Measurements from ENCODE around the gene SCRN3. TPM values are rescaled to one million over a fixed set of nuclear protein-coding genes. Genes with fewer than 3 reads are reported as not detected.
"Not testable (repeated sequence)": the region's sequence is repeated elsewhere in the genome, so short reads cannot be mapped to it uniquely, and the experiment has no call there.

The SCRN3 gene
- total RNA-seq, 1 donor, result 8.5 TPM

GRCh38 chr2:174389542-174389941, 6.0 kb upstream of the SCRN3 start:
- Histone ChIP-seq H3K9me3 (ENCODE audit: low read depth, low read length) (no peaks in the 10 kb centered on the region), H3K4me1 (ENCODE audit: insufficient read depth, low read length) (peaks cover 22% of the 10 kb centered on the region), H3K4me3 (ENCODE audit: low read length) (no peak overlapping the region), H3K27me3 (ENCODE audit: insufficient read depth, low read length) (no peaks in the 10 kb centered on the region)

- not testable (repeated sequence) for H3K4me3 ChIP-seq (ENCODE audit: low read length); H3K9me3 ChIP-seq (ENCODE audit: low read depth, low read length); H3K27me3 ChIP-seq (ENCODE audit: insufficient read depth, low read length)
- H3K4me1 ChIP-seq (ENCODE audit: insufficient read depth, low read length), result peaks cover 24% of the 10 kb centered on the region
Measured at GRCh38 chr2:174390303-174390702, 5.2 kb upstream of the SCRN3 start.

GRCh38 chr2:174392706-174393105, 2.8 kb upstream of the SCRN3 start:
- Histone ChIP-seq H3K4me1 (ENCODE audit: insufficient read depth, low read length) (peaks cover 32% of the 10 kb centered on the region), H3K9me3 (ENCODE audit: low read depth, low read length) (no peaks in the 10 kb centered on the region), H3K27me3 (ENCODE audit: insufficient read depth, low read length) (no peaks in the 10 kb centered on the region), H3K4me3 (ENCODE audit: low read length) (no peak overlapping the region)

DNA sequence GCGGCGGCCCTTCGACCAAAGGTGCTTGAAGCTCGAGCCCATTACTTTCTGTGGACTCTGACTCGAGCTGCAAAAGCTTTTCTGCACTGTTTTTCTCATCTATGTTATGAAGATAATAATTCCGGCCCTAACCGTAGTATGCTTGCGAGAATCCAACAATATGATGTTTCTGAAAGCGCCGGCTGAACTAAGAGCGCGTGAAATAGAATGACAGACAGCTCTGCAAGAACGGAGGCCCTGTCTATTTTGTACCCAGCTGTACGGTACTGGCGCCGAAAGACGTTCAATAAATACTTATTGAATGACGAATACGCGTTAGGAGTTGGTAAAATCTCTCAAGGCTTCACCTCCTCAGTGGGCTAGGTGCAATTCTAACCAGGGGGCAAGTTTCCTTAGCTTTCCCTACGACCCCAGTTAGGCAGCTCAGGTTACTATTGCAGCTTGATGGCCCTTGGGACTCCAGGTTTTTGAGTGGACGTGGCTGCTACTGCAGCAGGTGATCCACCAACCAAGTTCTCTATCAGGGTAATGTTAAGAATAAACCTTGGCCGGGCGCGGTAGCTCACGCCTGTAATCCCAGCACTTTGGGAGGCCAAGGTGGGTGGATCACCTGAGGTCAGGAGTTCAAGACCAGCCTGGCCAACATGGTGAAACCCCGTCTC, 570 bp downstream of the SCRN3 start:
- no peaks in the 10 kb centered on the region for H3K27me3 ChIP-seq (ENCODE audit: insufficient read depth, low read length)
- peak overlapping the region; percentile 89 for H3K4me3 ChIP-seq (ENCODE audit: low read length)
- H3K9me3 ChIP-seq (ENCODE audit: low read depth, low read length), result no peaks in the 10 kb centered on the region
- peaks cover 24% of the 10 kb centered on the region for H3K4me1 ChIP-seq (ENCODE audit: insufficient read depth, low read length)

GRCh38 chr2:174397773-174398172, 2.2 kb downstream of the SCRN3 start:
- H3K27me3 ChIP-seq (ENCODE audit: insufficient read depth, low read length), result no peaks in the 10 kb centered on the region
- peaks cover 21% of the 10 kb centered on the region for H3K4me1 ChIP-seq (ENCODE audit: insufficient read depth, low read length)
- H3K9me3 ChIP-seq (ENCODE audit: low read depth, low read length), result no peaks in the 10 kb centered on the region
- no peak overlapping the region for H3K4me3 ChIP-seq (ENCODE audit: low read length)

DNA sequence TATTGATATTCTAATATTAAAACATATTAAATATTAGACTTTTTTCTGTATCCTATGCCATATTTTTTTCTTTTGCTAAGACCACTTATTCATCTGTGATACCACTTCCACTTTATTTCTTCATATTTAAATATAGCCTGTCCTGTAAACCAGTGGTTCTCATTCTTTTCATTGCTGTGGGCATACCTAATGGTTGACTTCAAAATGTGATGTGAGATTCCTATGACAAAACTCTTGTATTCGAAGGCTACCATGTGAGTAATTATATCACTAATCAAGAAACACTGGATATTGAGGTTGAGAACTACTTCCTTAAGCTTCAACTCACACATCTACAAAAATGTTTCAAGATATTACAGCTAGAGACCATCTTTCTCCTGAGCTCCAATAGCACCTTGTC, 3.6 kb downstream of the SCRN3 start:
- Histone ChIP-seq H3K27me3 (ENCODE audit: insufficient read depth, low read length) (no peaks in the 10 kb centered on the region), H3K4me3 (ENCODE audit: low read length) (no peak overlapping the region), H3K9me3 (ENCODE audit: low read depth, low read length) (no peaks in the 10 kb centered on the region), H3K4me1 (ENCODE audit: insufficient read depth, low read length) (peaks cover 14% of the 10 kb centered on the region)

DNA sequence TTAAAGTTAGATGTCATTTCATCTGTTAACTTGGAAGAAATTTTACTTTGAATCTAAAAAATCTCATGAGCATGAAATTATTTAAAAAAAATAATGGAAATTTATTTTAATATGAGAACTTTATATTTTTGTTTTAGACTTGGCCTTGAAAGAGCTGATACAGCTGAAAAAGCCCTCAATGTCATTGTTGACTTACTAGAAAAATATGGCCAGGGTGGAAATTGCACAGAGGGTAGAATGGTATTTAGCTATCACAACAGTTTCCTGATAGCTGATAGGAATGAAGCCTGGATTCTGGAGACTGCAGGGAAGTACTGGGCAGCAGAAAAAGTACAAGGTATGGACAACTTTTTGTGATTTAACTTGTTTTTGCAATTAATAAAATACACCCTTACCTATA, 5.3 kb downstream of the SCRN3 start:
- no peaks in the 10 kb centered on the region for H3K9me3 ChIP-seq (ENCODE audit: low read depth, low read length)
- H3K4me3 ChIP-seq (ENCODE audit: low read length), result no peak overlapping the region
- H3K27me3 ChIP-seq (ENCODE audit: insufficient read depth, low read length), result no peaks in the 10 kb centered on the region
- H3K4me1 ChIP-seq (ENCODE audit: insufficient read depth, low read length), result peaks cover 8% of the 10 kb centered on the region

DNA sequence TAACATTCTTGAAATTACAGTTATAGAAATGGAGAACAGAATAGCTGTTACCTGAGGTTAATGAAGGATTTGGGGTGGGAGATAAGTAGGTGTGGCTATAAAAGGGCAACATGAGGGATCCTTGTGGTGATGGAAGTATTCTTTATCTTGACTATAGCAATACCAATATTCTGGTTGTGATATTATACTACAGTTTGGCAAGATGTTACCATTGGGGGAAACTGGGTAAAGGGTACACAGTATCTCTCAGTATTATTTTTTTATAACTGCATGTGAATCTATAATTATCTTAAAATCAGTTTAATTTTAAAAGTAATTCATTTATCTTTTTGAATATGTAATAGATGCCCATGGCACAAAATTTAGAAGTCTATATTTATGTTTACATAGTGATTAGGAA, 8.1 kb downstream of the SCRN3 start:
- Histone ChIP-seq H3K4me1 (ENCODE audit: insufficient read depth, low read length) (no peaks in the 10 kb centered on the region), H3K9me3 (ENCODE audit: low read depth, low read length) (no peaks in the 10 kb centered on the region), H3K4me3 (ENCODE audit: low read length) (no peak overlapping the region), H3K27me3 (ENCODE audit: insufficient read depth, low read length) (no peaks in the 10 kb centered on the region)

- H3K4me1 ChIP-seq (ENCODE audit: insufficient read depth, low read length), result not testable (repeated sequence)
Measured at GRCh38 chr2:174410039-174410438, 14.5 kb downstream of the SCRN3 start.

DNA sequence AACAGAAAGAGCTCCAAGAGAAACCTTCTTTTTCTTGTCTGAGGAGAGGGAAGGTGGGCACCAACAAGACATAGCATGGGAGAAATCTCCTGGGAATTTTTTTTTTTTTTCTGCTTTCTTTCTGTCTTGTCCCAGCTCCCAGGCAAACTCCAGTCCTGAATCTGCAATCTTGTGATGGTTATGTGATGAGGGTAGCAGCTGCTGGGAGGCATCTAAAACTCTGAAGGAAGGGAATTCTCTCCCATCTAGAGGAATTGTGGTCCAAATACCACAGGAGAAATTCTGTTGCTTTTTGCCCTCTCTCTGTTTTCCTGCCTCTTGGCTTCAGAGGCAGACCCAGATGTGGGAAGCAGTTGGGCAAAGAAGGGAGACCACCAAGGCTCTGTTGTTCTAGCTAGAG, 16.7 kb downstream of the SCRN3 start:
- Histone ChIP-seq H3K4me1 (ENCODE audit: insufficient read depth, low read length) (no peaks in the 10 kb centered on the region), H3K9me3 (ENCODE audit: low read depth, low read length) (no peaks in the 10 kb centered on the region), H3K27me3 (ENCODE audit: insufficient read depth, low read length) (no peaks in the 10 kb centered on the region), H3K4me3 (ENCODE audit: low read length) (no peak overlapping the region)

More at GRCh38 chr2:174410039-174410438, 14.5 kb downstream of the SCRN3 start:
- H3K27me3 ChIP-seq (ENCODE audit: insufficient read depth, low read length); H3K4me3 ChIP-seq (ENCODE audit: low read length); H3K9me3 ChIP-seq (ENCODE audit: low read depth, low read length): not testable (repeated sequence)

- no peaks in the 10 kb centered on the region for H3K4me1 ChIP-seq (ENCODE audit: insufficient read depth, low read length)
- H3K9me3 ChIP-seq (ENCODE audit: low read depth, low read length), result no peaks in the 10 kb centered on the region
- no peaks in the 10 kb centered on the region for H3K27me3 ChIP-seq (ENCODE audit: insufficient read depth, low read length)
- no peak overlapping the region for H3K4me3 ChIP-seq (ENCODE audit: low read length)
Measured at GRCh38 chr2:174428214-174428613, 32.7 kb downstream of the SCRN3 start.

- H3K27me3 ChIP-seq (ENCODE audit: insufficient read depth, low read length), result no peaks in the 10 kb centered on the region
- no peak overlapping the region for H3K4me3 ChIP-seq (ENCODE audit: low read length)
Measured at GRCh38 chr2:174430066-174430465, 34.5 kb downstream of the SCRN3 start.

DNA sequence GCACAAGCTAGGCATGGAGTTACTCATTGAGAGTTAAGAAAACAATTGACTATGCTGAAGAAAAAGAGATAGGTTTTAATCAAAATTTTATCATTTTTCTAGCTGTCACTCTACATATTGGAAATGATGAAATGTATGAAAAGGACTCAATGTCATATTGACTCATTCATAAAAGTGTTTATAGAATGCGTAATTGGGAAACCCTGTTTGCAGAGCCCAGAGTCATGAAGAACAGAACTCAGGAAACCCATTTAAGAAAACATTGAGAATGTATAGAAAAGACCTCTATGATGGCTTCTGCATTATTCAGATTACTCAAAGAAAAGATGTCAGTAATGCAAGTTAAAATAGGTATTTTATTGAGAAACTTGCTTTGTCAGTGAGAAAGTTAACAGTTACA, 36.4 kb downstream of the SCRN3 start:
- Histone ChIP-seq H3K4me1 (ENCODE audit: insufficient read depth, low read length) (no peaks in the 10 kb centered on the region), H3K4me3 (ENCODE audit: low read length) (no peak overlapping the region), H3K27me3 (ENCODE audit: insufficient read depth, low read length) (no peaks in the 10 kb centered on the region), H3K9me3 (ENCODE audit: low read depth, low read length) (no peaks in the 10 kb centered on the region)

More at GRCh38 chr2:174430066-174430465, 34.5 kb downstream of the SCRN3 start:
- Histone ChIP-seq H3K4me1 (ENCODE audit: insufficient read depth, low read length) (no peaks in the 10 kb centered on the region), H3K9me3 (ENCODE audit: low read depth, low read length) (no peaks in the 10 kb centered on the region)

GRCh38 chr2:174436351-174436750, 40.8 kb downstream of the SCRN3 start:
- no peaks in the 10 kb centered on the region for H3K4me1 ChIP-seq (ENCODE audit: insufficient read depth, low read length)
- no peak overlapping the region for H3K4me3 ChIP-seq (ENCODE audit: low read length)
- H3K9me3 ChIP-seq (ENCODE audit: low read depth, low read length), result no peaks in the 10 kb centered on the region
- H3K27me3 ChIP-seq (ENCODE audit: insufficient read depth, low read length), result no peaks in the 10 kb centered on the region

- Histone ChIP-seq H3K4me1 (ENCODE audit: insufficient read depth, low read length) (no peaks in the 10 kb centered on the region), H3K4me3 (ENCODE audit: low read length) (no peak overlapping the region), H3K9me3 (ENCODE audit: low read depth, low read length) (no peaks in the 10 kb centered on the region), H3K27me3 (ENCODE audit: insufficient read depth, low read length) (no peaks in the 10 kb centered on the region)
Measured at GRCh38 chr2:174438146-174438886, 42.8 kb downstream of the SCRN3 start.

DNA sequence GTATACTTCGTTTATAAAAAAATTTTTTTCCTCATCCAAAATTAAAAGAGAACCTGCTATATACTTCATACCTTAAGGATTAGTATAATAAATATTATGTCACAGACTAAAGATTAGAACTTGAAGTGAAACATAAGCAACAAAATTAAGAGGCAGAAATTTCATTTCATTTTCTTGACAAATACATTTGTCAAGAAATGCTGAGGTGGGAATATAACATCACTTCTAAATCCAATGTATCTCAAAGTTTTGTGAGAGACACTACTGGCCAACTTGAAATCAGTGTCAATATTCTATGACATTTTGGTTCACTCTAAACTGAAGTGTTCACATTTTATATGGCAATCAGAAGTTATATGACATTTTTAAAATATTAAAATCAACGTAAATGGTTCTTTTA, 43.8 kb downstream of the SCRN3 start:
- H3K4me3 ChIP-seq (ENCODE audit: low read length), result no peak overlapping the region
- no peaks in the 10 kb centered on the region for H3K9me3 ChIP-seq (ENCODE audit: low read depth, low read length)
- H3K27me3 ChIP-seq (ENCODE audit: insufficient read depth, low read length), result no peaks in the 10 kb centered on the region
- H3K4me1 ChIP-seq (ENCODE audit: insufficient read depth, low read length), result no peaks in the 10 kb centered on the region
